GM12872 (cell line): ENCODE results near the gene FNIP2.

Experiments
- TF ChIP-seq, protein P1 (sequence below): IDR thresholded peaks from 3 replicates; pipeline ENCODE4 v1.5.1; 2011; ENCODE audit warnings: low read depth, mild to moderate bottlenecking, low read length, moderate library complexity; ENCODE audit not compliant: insufficient read depth

Gene FNIP2

DNA sequence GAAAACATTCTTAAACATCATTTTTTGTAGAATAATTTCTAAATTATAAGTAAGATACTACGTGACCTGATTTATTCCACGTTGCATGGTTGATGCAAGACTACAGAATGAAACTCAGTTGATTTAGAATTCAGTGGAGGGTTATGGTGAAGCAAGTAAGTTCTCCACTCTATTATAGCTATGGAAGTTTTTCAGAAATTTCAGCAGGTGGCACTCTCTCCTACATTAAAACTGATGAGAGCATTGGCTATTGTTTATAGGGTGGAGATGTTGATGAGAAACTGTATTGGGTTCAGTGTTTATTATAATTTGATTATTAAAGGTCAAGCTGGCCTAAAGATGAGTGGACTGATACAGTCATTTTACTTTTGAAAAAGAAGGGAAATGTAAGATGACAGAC is 88.0 kb downstream of the FNIP2 start:
- TF ChIP-seq, protein P1, sequence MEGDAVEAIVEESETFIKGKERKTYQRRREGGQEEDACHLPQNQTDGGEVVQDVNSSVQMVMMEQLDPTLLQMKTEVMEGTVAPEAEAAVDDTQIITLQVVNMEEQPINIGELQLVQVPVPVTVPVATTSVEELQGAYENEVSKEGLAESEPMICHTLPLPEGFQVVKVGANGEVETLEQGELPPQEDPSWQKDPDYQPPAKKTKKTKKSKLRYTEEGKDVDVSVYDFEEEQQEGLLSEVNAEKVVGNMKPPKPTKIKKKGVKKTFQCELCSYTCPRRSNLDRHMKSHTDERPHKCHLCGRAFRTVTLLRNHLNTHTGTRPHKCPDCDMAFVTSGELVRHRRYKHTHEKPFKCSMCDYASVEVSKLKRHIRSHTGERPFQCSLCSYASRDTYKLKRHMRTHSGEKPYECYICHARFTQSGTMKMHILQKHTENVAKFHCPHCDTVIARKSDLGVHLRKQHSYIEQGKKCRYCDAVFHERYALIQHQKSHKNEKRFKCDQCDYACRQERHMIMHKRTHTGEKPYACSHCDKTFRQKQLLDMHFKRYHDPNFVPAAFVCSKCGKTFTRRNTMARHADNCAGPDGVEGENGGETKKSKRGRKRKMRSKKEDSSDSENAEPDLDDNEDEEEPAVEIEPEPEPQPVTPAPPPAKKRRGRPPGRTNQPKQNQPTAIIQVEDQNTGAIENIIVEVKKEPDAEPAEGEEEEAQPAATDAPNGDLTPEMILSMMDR: peak; percentile 51; the same call in 2 of the 3 replicates

DNA sequence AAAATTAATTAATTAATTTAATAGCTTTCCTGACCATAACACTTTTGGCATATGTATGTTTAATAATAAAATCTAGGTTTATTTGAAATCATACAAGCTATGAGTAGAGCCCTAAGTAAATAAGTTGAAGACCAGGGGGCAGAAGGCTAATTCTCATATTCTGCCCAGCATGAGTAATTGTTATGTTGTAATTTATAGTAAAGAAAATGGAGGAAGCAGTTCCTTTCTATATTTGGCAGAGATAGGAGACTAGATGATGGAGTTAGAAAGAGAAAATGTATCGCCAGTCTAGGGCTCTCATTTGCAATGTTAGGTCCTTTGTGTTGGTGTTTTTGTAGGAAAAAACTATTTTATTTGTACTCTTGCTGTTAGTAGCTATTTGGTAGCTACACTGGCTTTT is 89.1 kb downstream of the FNIP2 start:
- TF ChIP-seq, protein P1: no peak

DNA sequence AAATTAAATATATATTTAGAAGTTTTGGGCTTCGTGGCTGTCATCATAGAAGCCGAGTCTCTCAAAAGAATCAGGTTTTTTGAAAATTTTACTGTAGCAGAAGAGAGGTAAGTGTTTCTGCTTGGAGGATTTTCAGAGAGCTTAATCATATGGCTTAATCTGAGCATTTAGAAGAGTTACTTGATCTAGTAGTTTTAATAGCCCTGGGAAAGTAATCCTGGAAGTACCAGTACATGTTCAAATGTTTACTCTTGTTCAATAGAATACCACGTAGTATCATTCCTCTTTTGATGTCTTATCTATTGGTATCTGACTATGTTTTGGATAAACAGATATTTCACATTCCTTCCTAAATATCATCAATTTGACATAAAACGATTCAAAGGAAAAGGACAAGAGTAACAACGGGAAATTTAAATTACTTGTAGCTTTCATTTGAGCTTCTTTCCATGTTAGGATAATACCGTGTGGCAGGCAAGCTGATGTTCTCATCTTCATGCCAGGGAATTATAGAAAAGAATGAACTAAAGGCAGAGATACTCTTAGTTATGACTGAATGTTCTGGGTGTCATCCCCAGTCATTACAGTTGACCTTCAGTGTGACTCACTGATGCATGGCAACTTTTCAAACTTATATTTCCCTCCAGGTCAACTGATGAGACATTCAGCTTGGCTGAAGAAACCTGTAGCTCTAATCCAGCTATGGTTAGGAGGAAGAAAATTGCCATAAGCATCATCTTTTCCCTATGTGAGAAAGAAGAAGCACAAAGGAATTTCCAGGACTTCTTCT is 89.8 kb downstream of the FNIP2 start:
- TF ChIP-seq, protein P1: no peak

DNA sequence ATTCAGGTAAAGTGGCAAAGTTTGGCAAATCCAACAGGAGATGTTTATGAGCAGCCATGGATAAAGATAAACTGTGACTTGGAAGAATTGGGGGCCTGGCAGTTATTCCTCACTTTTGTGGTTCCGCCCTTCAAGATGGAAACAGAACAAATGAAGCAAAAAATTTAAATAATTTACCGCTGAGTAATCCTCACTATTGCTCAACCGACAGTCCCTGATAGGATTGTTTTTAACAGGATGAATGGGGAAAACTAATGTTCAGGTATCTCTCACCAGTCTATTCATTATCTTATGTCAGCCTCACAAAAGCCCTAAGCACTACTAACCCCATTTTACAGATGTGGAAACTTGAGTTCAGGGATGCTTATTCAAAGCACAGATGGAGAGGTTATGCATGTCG is 90.8 kb downstream of the FNIP2 start:
- TF ChIP-seq, protein P1: no peak

DNA sequence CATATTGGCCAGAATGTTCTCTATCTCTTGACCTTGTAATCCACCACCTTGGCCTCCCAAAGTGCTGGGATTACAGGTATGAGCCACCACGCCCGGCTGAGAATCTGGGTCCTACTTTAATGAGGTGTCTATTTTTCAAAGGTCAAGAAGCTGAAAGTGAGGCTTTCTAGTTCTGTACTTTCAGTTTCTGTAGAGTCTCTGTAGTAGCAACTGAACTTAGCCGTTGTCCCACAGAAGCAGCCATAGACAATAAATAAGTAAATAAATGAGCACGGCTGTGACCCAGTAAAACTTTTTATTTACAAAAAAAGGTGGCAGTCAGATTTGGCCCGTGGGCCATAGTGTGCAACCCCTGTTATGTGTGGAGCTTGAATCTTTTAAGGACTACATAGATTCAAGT is 92.0 kb downstream of the FNIP2 start:
- TF ChIP-seq, protein P1: no peak

DNA sequence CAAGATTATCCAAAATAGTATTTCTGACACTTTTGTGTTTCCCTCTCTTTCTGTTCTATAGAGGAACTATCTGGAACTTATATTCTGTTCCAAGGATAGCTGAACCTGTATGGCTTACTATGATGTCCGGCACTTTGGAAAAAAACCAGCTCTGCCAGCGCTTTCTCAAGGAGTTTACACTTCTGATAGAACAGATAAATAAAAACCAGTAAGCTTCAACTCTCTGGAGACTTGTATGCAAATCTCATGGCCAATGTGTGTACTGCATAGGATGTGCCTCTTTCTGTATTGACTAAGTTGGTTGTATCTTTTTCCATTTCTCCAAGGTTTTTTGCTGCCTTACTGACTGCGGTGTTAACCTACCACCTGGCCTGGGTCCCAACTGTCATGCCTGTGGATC is 92.5 kb downstream of the FNIP2 start:
- TF ChIP-seq, protein P1: no peak

DNA sequence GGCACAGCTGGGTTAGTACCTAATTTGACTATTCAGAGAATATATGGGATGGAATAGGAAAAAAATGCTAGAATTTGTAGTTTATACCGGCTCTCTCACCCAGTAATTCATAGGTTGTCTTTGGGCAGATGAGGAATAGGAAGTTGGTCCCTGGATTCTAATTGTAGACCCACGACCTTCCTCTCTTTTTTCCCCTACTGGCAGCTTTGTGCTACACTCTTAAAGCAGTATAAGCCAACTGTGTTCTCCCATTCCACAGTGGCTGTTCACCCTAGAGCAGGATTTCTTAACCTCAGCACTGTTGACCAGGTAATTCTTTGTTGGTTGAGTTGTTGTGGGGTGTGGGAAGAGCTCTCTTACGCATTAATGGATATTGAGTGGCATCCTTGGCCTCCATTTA is 92.9 kb downstream of the FNIP2 start:
- TF ChIP-seq, protein P1: peak; percentile 50; the same call in 2 of the 3 replicates

DNA sequence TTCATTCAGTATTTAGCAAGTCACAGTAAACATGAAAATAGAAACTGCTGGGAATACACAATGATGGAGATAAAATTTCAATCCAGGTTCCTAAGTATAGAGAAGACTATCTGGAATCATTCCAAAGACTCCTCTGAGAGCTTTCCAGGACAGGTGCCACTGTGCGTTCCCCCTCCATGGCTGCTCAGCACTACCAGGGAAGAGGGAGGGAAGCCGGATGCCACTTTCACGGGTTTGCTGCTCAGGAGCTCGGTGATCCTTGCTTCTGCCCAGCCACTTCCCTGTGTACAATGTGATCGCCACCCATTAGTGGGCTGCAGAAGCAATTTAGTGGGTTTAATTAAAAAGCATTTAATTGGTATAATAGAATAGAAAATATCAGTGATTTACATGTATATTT is 94.5 kb downstream of the FNIP2 start:
- TF ChIP-seq, protein P1: no peak
